GM12865 (cell line): ENCODE measurements around the gene SPINT1.

ENCODE experiments used
- DNase-seq: peaks from one replicate; pipeline ENCODE4 v3.0.0; 2010; ENCODE audit warnings: low read depth
- H3K4me3 ChIP-seq: 2 replicates; pipeline ENCODE4 v1.5.1; 2011; ENCODE audit warnings: mild to moderate bottlenecking, low read depth, low read length, control low read depth
- TF ChIP-seq, protein P1 (sequence below): IDR thresholded peaks from 2 replicates; pipeline ENCODE4 v1.5.1; 2011; ENCODE audit warnings: low read length, control low read depth, low read depth, inconsistent platforms; ENCODE audit not compliant: insufficient read depth; ENCODE audit errors: missing control alignments

The SPINT1 gene, protein sequence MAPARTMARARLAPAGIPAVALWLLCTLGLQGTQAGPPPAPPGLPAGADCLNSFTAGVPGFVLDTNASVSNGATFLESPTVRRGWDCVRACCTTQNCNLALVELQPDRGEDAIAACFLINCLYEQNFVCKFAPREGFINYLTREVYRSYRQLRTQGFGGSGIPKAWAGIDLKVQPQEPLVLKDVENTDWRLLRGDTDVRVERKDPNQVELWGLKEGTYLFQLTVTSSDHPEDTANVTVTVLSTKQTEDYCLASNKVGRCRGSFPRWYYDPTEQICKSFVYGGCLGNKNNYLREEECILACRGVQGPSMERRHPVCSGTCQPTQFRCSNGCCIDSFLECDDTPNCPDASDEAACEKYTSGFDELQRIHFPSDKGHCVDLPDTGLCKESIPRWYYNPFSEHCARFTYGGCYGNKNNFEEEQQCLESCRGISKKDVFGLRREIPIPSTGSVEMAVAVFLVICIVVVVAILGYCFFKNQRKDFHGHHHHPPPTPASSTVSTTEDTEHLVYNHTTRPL

DNA sequence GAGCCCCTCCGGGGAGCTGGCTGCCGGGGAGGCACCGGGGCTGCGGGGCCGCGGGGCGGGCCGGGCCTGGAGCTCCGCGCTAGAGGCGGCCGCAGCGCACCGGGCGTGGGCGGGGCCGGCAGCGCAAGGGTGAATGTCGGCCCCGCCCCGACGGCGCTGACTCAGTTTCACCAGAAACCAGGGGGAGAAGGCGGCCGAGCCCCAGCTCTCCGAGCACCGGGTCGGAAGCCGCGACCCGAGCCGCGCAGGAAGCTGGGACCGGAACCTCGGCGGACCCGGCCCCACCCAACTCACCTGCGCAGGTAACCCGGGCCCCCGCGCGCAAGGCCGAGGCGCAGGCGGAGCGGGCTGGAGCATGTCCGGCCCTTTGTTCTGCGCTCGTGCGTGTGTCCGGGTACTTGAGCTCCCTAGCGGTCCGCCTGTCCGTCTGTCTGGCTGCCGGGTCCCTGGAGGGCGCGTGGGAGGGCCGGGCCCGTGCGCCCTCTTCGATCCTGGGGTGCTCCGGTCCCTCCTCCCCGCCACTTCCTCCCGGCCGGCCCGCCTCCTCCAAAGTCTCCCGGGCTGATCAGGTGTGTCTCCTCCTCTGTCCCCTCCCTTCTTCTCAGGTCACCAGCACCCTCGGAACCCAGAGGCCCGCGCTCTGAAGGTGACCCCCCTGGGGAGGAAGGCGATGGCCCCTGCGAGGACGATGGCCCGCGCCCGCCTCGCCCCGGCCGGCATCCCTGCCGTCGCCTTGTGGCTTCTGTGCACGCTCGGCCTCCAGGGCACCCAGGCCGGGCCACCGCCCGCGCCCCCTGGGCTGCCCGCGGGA, at the start of gene SPINT1:
TSS of gene SPINT1 (plus strand) at position 164 of the 811 bp plus-strand sequence. CDS start at position 671, 507 bp downstream.
- DNase-seq: peak; percentile 29
- H3K4me3 ChIP-seq: peak within 1 kb of the TSS; percentile 54
- TF ChIP-seq, protein P1, sequence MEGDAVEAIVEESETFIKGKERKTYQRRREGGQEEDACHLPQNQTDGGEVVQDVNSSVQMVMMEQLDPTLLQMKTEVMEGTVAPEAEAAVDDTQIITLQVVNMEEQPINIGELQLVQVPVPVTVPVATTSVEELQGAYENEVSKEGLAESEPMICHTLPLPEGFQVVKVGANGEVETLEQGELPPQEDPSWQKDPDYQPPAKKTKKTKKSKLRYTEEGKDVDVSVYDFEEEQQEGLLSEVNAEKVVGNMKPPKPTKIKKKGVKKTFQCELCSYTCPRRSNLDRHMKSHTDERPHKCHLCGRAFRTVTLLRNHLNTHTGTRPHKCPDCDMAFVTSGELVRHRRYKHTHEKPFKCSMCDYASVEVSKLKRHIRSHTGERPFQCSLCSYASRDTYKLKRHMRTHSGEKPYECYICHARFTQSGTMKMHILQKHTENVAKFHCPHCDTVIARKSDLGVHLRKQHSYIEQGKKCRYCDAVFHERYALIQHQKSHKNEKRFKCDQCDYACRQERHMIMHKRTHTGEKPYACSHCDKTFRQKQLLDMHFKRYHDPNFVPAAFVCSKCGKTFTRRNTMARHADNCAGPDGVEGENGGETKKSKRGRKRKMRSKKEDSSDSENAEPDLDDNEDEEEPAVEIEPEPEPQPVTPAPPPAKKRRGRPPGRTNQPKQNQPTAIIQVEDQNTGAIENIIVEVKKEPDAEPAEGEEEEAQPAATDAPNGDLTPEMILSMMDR: no peak

DNA sequence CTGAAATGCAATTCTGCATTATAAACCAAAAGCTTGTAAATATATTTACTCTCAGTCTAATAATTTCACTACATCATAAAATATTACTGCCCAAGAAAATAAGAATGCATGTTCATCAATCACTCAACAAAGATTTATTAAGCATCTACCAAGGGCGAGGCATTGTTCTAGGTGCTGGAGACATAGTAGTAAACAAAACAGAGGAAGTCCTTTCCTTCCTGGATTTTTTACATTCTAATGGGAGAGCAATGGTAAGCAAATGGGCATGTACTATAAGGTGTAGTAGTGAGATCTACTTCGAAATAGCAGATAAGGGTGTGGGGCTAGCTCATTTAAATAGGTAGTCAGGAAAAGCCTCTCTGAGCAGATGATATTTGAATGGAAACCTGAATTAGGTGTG, 47.8 kb upstream of the SPINT1 start:
- no peak overlapping the region for H3K4me3 ChIP-seq
- DNase-seq: no peak
- TF ChIP-seq, protein P1: no peak

DNA sequence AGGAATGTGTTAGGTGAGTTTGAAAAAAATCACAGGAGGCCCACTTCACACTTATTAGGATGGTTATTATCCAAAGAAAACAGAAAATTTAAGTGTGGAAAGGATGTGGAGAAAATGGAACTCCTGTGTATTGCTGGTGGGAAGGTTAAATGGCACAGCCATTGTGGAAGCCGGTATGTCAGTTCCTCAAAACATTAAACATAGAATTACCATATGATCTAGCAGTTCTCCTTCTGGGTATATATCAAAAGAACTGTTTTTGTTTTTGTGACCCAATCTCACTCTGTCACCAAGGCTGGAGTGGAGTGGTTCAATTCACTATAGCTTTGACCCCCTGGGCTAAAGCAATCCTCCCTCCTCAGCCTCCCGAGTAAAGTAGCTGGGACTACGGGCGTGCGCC, 47.3 kb upstream of the SPINT1 start:
- no peak for DNase-seq
- no peak overlapping the region for H3K4me3 ChIP-seq
- TF ChIP-seq, protein P1: no peak

DNA sequence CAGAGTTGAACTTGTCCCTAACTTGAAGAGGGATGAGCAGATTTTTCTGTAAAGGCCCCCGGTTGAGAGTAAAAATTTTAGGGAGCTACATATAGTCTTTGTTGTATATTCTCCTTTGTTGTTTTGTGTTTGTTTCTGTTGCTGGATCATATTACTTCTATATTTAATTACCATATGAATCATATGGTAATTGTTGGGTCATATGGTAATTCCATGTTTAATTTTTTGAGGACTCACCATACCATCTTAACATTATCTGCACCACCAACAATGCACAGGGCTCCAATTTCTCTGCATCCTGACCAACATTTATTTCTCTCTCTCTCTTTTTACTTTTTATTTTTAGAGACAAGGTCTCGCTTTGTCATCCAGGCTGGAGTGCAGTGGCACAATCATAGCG, 44.3 kb upstream of the SPINT1 start:
- TF ChIP-seq, protein P1: no peak
- no peak overlapping the region for H3K4me3 ChIP-seq
- DNase-seq: no peak

DNA sequence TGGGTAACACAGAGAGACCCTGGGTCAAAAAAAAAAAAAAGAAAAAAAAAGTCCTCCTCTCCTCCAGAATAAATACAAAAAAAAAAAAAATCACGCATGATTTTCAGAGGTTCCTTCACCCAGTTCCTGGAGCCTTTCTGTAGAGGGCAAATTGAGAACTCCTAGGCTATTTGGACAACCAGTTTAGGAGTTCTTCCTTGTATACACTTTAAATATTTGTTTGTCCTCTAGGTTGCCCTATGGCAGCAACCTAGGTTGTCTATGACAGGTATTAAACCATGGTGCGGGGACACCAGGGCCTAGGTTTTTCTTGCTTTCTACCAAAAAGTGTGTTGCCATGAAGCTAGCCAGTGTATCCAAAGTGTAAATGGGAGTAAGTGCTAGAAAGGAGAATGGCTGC, 40.8 kb upstream of the SPINT1 start:
- no peak for DNase-seq
- H3K4me3 ChIP-seq: no peak overlapping the region
- TF ChIP-seq, protein P1: no peak

DNA sequence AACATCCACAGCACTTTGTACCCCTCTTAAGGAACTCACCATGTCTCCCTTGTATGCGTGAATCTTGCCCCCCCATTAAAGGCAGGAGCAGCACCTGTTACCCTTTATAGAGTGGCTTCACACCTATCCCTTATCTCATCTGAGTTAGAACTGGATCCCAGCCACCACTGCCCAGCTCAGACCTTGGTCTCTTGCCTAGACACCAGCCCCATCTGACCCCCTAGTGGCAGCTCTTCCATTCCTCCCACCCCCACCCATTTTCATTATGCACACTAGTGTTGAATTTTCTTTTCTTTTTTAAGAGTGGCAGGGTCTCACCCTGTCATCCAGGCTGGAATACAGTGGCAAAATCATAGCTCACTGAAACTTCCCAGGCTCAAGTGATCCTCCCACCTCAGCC, 40.2 kb upstream of the SPINT1 start:
- H3K4me3 ChIP-seq: no peak overlapping the region
- TF ChIP-seq, protein P1: peak; percentile 4
- DNase-seq: no peak
